GM19240 (cell line): ENCODE data around the gene FSIP1.

Experiments
- DNase-seq: peaks from one replicate; pipeline ENCODE4 v3.0.0; 2011; ENCODE audit warnings: low spot score; ENCODE audit not compliant: insufficient read length

FSIP1 gene

DNA sequence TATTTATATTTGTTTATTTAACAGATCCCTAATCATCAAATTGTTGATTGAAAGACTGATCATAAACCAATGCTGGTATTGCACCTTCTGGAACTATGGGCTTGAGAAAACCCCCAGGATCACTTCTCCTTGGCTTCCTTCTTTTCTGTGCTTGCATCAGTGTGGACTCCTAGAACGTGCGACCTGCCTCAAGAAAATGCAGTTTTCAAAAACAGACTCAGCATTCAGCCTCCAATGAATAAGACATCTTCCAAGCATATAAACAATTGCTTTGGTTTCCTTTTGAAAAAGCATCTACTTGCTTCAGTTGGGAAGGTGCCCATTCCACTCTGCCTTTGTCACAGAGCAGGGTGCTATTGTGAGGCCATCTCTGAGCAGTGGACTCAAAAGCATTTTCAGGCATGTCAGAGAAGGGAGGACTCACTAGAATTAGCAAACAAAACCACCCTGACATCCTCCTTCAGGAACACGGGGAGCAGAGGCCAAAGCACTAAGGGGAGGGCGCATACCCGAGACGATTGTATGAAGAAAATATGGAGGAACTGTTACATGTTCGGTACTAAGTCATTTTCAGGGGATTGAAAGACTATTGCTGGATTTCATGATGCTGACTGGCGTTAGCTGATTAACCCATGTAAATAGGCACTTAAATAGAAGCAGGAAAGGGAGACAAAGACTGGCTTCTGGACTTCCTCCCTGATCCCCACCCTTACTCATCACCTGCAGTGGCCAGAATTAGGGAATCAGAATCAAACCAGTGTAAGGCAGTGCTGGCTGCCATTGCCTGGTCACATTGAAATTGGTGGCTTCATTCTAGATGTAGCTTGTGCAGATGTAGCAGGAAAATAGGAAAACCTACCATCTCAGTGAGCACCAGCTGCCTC, 187.1 kb downstream of the FSIP1 start:
- no peak for DNase-seq

DNA sequence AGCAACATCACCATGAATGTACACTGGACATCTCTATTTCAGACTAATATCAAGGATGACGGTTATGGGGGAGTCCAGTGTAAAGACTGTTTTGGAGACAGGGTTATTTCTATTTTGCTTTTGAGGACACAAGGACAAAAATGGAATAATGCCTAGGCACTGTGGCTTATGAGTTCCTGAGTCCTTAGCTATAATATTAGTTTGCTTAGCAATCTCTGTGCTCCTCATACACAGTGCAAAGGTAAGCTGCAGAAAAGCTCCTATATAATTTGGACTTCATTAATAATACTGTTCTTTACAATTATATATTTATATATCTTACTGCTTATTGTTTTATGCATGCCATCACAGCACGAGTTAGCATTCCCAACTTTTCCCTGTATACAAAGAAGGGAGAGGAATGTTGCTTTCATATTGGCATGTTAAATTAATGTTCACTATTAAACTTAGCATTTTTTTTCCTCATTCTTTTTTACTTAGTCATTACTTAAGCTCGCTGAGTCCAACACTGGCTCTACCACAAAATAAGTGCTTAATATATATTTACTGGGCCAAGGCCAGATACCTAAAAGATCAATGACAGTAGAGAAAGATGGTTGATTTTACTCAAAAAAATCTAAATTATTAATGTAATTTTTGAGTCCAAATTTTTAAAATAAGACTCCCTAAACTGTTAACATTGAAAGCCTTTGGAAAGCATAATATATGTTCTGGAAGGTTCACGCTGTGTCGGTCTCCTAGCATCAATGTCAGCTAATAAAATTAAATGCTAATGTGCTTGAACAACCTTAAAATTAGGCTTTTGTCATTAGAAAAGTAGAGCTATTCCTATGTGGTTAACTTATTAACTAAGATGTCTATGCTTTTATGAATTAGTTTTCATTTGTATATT, 187.9 kb downstream of the FSIP1 start:
- DNase-seq = no peak

DNA sequence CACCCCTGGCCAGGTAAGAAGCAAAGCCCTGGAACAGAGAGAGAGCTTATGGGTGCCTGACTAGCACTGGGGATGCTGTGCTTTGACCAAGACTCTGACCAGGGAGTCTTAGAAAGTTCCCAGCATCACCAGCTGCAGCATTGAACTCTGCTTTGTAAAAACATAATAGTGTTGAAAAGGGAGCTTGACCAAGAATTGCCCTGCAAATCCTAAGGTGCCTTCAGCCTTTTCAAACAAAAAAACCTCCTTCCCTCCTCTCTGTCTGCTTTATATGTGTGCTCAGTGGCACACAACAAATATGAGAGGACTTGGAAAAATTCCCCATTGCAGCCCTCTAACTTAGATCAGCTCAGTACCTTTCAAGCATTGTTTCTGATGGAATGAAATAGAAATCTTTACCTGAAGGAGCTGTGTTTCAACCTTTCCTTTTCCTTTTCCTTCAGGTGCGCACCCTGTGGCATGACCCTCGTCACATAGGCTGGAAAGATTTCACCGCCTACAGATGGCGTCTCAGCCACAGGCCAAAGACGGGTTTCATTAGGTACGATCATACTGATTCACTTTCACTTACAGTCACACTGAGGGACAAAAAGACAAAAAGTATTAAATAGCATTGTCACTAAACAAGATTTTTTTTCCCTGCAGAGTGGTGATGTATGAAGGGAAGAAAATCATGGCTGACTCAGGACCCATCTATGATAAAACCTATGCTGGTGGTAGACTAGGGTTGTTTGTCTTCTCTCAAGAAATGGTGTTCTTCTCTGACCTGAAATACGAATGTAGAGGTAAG, 188.8 kb downstream of the FSIP1 start:
- DNase-seq = no peak

DNA sequence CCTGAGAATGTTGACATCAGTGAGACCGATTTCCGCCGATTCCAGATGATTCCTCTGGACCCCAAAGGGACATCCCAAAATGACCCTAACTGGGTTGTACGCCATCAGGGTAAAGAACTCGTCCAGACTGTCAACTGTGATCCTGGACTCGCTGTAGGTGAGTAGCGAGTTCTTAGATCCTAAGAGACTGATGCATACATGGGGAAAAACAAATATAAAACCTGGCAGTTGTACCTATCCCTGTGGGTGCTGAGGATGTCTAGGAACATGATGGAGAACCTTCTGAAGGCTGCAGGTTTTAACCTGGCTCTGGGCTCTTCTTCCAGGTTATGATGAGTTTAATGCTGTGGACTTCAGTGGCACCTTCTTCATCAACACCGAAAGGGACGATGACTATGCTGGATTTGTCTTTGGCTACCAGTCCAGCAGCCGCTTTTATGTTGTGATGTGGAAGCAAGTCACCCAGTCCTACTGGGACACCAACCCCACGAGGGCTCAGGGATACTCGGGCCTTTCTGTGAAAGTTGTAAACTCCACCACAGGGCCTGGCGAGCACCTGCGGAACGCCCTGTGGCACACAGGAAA, 189.5 kb downstream of the FSIP1 start:
- no peak for DNase-seq

DNA sequence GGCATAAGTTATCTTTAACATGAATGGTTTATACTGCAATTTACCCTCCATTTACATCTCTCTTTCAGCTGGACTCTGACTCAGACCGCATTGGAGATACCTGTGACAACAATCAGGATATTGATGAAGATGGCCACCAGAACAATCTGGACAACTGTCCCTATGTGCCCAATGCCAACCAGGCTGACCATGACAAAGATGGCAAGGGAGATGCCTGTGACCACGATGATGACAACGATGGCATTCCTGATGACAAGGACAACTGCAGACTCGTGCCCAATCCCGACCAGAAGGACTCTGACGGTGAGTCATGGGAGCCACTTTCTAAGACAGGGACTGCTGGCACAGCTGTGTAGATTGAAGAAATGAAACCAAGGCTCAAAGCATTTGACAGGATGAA, 190.1 kb downstream of the FSIP1 start:
- DNase-seq = no peak

DNA sequence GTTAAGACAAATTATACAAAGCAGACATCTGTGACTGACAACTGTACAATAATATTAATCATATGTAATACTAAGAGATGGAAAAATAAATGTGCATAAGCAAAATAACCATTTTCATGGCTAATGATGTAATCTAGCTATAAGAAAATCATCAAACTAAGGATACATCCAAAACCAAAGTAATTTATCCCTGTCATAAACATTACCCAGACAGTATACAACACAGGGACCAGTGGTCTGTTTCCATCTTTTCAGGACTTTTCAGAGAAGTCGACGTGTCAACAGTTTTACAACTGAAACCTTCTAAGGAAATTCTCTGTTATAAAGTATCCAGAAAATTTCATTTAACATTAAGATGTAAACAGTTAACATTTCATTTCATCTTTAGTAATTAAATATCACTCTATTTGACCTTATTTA, 190.7 kb downstream of the FSIP1 start:
- no peak for DNase-seq

DNA sequence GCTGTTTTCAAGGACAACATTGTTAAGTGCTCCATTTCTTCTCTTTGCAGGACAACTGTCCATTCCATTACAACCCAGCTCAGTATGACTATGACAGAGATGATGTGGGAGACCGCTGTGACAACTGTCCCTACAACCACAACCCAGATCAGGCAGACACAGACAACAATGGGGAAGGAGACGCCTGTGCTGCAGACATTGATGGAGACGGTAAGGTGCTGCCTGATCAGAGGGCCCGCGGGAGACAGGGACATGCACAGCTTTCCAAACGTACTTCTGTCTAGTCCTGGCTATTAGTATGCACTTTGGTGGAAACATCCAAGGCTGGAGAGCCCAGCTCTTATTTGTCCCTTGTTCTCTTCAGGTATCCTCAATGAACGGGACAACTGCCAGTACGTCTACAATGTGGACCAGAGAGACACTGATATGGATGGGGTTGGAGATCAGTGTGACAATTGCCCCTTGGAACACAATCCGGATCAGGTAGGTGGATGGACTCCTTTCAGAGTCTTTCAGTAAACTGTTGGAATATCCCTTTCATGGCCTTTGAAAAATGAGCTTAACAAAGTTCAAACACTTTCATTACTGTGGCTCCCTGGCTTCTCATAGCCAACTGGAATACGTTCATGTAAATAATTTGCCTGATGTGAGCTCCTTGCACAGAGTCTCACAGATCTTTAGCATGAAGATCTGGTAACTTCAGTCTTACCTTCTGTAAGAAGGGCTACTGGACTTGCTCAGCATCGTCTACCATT, 191.3 kb downstream of the FSIP1 start:
- DNase-seq = no peak

DNA sequence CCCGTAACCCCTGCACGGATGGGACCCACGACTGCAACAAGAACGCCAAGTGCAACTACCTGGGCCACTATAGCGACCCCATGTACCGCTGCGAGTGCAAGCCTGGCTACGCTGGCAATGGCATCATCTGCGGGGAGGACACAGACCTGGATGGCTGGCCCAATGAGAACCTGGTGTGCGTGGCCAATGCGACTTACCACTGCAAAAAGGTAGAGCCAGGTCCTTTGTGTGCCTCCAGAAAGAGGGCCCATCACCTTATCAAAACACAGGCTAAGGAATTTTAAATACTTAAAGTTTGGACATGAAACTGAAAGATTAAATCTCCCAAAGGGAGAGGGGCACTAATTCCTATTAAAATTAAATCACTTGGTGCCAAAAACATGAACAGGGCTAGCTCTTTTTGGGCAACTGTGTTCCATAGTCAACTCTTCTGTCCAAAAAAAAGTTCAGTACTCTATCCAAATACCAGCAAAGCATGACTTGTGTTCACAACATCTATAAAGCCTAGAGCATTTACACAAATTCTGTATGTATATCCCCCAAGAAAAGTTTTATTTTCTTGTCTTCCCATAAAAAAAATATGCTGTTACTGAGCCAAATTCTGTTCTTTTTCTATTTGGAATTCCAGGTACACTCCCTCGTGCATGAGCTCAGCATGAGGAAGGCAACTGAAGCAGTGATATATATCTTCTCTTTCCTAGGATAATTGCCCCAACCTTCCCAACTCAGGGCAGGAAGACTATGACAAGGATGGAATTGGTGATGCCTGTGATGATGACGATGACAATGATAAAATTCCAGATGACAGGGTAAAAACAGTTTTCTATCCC, 192.6 kb downstream of the FSIP1 start:
- no peak for DNase-seq

DNA sequence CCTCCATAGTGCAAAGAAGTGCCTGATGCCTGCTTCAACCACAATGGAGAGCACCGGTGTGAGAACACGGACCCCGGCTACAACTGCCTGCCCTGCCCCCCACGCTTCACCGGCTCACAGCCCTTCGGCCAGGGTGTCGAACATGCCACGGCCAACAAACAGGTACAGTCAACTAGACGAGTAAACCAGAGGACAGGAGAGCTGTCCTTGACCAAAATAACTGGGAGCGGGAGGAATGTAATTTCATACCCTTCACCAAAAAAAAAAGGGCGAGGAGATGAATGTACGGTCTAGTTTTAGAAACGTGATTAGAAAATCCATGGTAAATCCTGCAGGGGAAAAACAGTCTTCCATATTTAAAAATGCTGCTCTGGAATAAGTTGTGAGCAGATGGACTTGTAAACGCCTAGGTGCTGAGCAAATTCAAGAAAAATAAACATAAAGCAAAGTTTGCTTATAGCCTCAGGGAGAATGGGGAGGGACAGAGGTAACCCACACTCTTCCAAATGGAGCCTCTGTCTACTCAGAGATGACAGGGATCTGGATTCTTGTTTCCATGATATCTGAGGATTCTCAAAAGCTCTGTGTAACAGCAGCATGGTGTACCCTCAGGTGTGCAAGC, 193.3 kb downstream of the FSIP1 start:
- no peak for DNase-seq

DNA sequence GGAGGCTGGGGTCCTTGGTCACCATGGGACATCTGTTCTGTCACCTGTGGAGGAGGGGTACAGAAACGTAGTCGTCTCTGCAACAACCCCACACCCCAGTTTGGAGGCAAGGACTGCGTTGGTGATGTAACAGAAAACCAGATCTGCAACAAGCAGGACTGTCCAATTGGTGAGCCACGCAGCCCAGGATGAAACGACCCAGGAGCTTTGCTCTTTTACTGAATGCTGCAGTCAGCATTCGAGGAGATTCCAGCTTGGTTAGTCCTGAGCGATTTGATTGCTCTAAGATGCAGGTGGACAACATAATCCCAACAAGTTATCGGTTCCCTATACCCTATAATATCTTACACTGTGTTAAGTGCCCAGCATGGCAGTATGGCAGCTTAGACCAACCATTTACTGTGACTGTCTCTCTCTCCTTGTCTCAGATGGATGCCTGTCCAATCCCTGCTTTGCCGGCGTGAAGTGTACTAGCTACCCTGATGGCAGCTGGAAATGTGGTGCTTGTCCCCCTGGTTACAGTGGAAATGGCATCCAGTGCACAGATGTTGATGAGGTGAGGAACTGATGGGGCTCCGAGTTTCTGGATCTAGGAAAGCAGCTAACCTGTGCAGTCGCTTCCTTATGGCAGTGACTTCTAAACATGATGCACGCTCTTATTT, 194.0 kb downstream of the FSIP1 start:
- DNase-seq = no peak

DNA sequence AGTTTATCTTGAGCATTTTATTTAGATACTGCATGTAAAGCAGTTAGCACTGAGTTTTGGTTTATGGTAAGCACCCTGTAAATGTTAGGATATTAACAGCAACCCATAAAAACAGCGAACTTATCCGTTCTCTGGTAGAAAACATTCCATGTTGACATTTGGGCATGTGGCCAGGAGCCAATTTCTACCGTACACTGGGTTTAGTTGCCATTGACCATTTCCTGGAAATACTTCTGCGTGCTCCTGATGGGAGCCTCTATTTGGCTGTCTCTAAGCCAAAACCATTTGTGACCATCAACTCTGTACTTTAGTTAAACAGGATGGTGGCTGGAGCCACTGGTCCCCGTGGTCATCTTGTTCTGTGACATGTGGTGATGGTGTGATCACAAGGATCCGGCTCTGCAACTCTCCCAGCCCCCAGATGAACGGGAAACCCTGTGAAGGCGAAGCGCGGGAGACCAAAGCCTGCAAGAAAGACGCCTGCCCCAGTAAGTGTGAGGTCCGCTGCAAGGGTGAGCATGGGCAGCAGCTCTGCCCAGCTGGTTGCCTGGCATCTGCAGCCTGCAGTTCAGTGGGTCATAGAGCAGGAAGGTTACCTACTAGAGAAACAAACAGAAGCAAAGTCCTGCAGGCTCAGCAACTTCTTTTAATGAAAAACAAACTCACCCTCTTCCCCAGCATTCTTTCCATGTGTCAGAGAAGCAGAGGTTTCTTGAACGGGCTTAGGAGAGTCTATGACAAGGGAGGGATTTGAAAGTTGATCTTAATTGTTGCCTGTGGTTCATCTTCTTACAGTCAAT, 194.7 kb downstream of the FSIP1 start:
- no peak for DNase-seq

DNA sequence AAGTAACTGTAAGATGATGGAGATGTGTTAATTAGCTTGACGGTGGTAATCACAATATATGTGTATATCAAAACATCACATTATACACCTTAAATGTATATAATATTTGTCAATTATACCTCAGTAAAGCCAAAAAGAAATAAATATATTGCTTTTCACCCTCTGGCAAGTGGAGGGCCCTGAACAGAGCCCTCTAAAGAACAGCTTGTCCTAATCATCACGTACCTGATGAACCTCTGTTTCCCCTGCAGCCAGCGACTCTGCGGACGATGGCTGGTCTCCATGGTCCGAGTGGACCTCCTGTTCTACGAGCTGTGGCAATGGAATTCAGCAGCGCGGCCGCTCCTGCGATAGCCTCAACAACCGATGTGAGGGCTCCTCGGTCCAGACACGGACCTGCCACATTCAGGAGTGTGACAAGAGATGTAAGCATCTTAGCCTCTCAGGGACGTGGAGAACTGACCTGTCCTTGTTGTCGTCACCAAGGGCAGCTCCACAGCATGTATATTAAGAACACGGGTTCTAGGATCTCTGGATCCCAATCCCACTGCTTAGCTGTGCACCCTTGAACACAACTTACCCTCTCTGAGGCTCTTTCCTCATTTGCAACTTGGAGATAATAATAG, 195.4 kb downstream of the FSIP1 start:
- DNase-seq = no peak

DNA sequence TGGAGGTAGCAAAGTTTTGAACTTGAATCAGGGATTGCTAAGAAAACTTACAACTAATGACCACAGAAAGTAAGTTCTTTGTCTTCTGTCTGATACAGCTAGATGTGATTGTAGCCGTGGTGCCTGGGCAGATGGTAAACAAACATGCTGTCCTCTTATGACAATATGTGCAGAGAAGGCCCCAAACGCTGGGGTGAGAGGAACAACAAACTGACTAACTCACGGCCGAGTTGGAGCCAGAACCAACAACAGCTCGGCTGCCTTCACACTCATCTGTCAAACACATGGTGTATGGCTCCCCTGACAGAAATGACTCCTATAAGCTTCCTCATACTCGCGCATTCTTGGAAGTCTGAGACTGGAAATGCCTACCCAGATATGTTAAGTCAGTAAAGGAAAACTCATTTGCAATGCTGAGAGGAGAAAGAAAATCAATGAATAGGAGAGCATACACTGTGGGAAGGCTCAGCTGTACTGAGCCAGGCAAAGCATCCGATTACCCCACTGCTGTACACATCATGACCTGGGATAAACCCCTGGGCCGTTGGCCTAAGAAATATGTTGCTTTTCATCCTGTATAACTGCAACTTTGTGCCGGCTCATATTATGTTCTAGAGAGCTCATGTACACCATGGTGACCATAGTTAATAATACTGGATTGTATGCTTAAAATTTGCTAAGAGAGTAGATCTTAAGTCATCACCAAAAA, 196.1 kb downstream of the FSIP1 start:
- DNase-seq = no peak

DNA sequence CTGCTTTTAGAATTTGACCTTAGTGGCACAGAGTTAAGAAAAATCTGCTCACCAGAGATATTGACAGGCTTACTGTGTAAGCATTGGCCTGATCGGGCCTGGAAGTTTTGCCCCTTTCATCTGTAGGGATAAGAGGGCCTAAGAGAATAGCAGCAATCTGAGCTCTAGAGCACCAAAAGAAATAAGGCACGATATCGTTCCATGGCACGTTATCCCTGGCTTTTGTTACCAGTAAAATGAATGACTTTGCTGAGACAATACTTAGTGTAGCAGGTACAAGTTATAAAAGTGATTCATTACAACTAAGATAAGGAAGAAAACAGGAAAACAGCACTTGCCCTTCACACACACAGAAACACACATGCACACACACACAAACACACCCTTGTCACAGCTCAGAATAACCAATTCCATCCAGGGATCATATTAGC, 196.8 kb downstream of the FSIP1 start:
- DNase-seq = no peak

DNA sequence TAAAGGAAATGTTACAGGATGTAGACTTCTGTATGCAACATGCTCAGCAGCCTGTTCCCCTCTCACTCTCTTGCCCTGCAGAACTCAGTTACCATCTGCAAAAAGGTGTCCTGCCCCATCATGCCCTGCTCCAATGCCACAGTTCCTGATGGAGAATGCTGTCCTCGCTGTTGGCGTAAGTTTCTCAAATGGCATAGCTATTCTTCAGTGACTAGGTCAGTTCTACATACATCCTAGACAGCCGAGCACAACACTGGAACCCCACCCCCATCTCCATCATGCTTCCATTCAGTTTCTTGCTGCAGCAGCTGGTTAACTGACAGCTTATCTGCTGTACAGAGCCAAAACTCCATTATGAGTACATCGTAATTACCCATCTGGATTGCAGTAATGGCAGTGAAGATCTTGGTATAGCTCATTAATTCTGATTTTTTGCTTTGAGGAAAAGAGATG, 197.2 kb downstream of the FSIP1 start:
- DNase-seq = no peak

DNA sequence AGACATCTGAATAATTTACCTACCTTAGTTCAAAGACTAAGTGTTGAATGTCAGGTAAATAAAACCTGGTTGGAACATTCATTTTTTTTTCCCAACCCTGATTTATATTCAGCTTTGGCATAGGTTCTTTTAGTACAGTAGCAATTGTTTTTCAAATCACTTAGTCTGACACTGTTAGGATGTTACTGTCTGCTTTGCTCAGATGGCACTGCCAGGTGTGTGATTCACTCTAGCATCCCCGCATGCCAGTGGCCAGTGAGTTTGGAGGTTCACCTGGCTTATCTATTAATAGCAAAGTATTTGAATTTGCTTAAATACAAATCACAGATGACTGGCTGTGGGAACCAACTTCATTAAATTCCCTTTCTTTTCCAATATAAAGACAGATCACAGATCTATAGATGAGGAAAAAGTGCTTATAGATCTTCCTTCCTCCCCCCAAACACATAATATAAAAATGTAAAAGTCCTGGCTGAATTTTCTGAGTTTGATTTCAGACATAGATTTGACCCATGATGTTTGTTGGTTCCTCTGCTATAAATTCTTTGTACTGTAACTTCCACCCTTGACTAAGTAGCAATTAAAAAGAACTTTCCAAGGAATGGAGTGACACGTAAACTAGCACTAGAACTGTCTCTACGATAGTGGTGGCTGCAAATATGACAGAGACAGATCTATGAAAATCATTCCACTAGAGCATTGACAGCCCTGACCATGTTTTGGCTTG, 197.8 kb downstream of the FSIP1 start:
- no peak for DNase-seq
